HG02943 (cell line): ENCODE results near the gene ANKRD17.

Source experiments
- ATAC-seq: cut with Tn5 transposase; IDR thresholded peaks from one replicate; pipeline ENCODE4 v1.9.1; 2021; ENCODE audit warnings: mild to moderate bottlenecking, low read depth, moderate library complexity; ENCODE audit not compliant: unreplicated experiment

The ANKRD17 gene

DNA sequence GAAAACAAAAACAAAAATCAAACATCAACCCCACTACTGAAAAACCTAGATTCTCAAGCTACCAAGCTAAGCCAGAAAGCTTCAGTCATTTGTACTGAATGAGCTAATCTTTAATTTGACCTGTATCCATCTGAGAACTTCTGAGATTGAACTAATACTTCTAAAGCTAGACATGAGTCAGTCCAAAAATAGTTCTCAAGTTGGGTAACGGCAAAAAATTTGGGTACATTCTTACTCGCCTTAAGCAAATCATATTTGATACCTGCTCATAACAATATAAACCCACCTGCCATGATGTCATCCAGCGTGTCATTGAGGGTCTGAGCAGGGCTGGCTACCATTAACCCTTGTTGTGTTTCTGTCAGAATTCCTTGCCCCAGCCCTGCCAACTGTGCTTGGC is 119.4 kb downstream of the ANKRD17 start:
- no peak for ATAC-seq

DNA sequence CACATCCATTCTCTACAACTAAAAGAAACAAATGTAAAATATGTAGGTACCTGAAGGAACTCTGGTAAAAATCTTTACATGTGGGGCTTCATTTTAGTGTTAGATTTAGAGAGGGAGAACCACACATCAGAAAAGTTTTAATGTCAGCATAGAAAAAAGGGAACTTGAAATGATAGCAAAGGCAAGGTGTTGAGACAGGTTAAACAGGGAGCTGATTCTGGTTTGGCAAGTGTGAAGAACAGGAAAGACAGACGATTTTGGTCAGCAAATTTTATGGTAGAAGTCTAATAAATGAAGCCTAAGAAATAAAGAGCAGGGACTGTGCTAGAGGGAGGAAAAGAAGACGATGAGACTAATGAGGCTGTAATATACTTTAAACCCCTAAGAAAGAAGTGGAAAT is 121.5 kb downstream of the ANKRD17 start:
- no peak for ATAC-seq

DNA sequence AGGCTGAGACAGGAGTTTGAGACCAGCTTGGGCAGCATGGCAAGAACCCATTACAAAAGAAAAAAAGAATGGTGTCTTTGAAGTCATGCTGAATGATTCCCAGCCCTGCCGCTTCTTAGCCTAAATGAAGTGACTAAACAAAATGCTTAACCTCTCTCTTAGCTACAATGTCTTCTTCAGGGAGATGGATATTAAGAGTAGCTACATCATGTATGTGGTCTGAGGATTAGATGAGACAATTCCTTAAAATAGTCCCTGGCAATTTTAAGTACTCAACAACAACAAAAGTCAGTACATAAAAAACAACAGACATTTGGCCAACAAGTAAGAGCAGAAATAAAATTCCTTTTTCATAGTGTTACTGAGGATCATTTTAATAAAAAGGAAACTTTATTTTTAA is 124.8 kb downstream of the ANKRD17 start:
- ATAC-seq, result no peak

DNA sequence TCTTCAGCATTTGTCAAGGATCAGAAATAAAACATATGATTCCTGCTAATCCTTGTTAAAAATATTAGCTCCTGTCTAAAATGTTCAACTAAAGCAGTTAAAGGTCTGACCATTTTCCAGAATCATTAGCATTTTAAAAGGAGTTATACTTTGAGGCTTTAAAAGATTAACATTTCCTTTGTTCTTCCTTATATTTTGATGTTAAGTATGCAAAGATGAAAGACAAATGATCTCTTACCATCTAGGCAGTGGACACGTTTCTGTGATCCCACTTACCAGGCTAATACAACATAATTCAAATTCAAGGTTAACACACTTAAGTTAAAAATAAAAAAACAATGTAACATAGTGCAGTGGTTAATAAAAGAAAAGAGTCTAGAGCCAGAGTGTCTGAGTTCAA is 127.3 kb downstream of the ANKRD17 start:
- no peak for ATAC-seq

DNA sequence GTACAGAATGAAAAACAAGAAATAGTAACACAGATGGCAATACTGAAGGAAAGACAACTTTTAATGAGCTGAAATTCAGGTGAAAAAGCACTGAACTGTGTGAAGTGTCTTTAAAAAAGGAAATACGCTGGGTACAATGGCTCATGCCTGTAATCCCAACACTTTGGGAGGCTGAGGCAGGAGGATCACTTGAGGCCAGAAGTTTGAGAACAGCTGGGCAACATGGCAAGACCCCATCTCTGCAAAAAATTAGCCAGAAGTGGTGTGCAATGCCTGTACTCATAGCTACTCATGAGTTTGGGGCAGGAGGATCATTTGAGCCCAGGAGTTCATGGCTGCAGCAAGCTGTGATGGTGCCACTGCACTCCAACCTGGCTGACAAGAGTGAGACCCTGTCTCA is 129.3 kb downstream of the ANKRD17 start:
- no peak for ATAC-seq

DNA sequence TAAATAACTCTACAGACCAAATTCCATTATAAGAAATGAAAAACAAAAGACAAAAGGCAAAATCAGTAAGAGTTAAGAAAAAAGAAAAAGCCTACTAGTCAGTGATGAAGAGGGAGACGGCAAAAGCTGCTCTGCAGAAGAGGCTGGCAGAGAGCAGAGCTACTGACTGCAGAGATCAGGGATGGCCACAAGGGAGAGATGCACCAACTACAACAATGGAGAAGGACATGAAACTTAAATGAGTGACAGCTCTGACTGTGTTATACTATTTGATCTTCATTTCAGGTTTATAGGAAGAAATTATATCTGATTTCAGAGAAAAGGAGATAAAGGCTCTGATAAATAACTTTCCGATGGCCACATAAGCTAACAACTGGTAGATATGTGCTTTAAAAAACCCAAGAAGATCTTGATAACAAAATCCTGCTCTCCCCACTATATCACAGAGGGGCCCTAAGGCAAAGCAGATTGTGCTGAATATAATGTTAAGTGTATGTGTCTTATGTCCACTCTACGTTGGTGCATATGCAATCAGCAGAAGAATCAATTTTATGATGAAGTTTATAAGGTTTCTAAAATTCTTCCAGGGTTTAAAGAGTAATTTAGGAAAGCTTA is 130.7 kb downstream of the ANKRD17 start:
- ATAC-seq, result no peak

DNA sequence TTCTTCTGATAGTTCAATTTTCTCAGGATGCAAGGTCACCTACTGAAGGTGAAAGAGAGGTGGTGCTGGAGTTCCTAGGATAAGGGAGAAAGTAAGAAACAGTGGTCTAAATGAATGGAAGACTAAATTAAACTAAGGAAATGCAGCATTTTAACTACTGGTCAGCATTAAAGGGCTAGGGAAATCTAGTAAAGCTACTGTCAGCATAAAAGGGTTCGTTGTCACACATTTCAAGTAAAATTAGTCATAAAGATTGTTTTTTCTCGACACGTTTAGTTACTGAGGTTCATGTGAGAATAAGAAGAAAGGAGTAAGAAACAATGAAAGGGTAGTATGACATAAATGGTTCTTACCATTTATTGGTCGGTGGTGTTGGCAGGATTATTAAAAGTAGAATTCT is 149.1 kb downstream of the ANKRD17 start:
- ATAC-seq, result no peak

DNA sequence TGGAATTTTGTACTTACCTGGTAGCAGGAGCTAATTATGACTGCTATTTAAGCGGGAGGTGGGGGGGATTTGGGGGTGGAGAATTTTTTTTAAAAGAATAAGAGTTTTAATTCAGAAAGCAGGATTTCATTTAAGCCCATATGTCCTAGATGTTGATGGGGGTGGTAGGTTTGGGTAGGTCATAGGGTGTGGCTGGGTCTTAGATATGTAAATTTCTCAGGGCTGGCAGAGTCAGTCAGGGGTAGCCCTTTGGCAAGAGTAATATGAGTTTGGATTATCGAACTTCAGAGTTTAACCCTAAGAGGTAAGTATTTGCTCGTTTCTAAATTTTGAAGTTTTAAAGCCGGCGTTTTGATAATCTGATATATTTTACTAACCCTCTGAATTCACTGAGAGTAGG is 153.9 kb downstream of the ANKRD17 start:
- ATAC-seq, result no peak

DNA sequence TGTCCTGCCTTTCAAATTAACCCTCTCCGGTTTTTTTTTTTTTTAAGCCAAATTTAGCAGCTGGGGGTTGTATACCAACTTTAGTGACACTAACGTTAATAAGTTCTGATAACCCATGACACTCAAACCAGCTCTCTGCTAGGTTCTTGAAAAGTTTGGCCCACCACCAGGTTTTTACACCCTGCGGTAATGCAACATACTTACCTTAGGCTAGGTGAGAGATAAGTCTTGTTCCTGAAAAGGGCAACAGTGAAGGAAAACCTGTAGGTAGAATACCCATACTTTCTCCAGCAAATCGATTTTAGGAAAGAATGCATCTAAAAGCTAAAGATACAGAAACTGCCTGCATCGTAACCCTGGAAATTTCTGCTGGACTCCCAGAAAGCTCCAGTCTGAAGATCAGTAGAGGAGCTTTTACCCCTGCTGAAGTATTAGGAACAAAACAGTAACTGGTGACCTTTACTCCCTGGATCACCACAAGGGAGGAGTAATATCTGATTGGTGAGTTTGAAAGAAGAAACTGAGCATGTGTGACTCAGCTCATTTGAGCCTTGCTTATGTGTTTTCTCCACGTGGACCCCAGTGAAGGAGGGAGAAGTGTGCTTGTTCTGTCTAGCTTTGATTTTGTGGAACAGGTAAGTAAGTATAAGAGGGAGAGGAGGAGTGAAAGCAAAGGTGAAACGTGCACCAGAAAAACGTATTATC is 154.6 kb downstream of the ANKRD17 start:
- no peak for ATAC-seq

DNA sequence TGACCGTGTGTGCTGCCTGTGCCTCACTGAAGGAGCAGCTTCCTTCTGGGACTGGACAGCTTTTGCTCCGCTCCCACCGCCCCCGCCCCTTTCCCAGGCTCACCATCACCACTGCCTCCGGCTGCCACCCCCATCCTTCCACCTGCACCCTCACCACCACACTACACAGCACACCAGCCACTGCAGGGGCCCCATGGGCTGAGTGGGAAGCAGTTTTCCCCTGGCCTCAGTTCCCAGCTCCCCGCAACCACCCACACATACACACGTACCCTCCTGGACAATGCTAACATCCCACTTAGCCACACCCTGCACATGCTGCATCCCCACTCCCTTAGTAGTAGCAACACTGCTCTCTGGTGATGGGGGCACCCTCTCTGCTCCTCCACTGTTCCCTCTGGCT is 159.5 kb downstream of the ANKRD17 start:
- ATAC-seq, result no peak

DNA sequence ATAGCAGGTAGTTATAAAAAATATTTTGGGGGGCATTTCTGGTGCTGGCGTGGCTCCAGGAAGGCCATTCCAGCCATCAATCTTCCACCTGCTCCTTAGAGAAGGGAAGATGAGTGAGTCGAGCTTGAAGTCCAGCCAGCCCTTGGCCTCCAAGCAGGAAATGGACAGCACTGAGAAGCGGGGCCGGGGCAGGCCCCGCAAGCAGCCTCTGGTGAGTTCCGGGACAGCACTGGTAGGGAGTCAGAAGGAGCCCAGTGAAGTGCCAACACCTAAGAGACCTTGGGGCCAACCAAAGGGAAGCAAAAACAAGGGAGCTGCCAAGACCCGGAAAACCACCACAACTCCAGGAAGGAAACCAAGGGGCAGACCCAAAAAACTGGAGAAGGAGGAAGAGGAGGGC is 159.9 kb downstream of the ANKRD17 start:
- ATAC-seq, result no peak

DNA sequence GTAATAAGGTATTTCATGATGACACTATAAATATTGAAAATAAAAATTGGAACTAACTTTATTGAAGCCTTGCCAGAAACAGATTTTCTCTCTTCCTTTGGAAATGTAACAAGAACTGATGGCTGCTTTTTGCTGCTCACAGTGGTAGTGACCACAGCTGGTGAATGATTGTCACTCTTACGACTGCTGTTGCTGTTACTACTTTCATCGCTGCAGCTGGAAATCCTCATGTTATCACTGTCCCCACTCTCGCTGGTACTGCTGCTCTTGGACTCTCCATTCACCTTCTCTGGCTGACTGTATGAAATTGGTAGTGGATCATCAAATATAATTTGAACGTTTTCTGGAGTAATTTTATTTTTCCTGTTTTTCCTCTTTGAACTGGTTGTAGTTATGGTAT is 160.6 kb downstream of the ANKRD17 start:
- ATAC-seq, result no peak

DNA sequence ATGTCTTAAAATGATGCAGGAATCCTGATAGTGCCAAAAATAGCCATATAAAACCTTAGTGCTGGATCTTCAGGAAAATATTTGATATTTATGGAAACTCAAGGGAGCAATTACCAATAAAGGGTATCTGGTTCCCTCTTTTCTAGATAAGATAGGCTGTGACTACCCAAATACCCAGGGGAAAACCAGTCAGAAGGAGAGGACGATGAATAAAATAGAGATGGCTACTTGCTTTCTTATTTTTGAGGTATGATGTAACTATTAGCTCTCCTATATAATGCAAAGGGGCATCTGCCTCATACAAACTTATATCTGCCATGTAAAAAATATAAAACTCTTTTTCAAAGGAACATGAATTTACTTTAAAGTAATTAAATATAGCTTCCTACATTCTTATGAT is 165.7 kb downstream of the ANKRD17 start:
- ATAC-seq, result no peak

DNA sequence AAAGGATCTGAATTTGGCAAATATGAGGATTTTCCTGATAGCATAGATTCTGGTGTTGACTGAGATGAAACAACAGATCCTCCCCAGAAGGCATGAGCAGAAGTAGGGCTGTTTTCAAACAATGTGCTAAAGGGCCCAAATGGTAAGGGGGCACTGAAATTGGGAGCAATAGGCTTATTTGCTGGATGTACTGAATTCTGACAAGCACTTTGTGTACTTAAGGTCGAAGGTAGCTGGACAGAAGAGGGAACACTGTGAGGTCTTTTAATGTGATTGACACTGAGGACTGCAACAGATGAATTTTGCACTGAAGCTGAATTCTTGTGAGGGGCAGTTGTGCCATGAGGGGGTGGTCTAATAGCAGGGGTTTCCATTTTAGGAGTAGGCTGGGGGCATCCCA is 167.9 kb downstream of the ANKRD17 start:
- no peak for ATAC-seq

DNA sequence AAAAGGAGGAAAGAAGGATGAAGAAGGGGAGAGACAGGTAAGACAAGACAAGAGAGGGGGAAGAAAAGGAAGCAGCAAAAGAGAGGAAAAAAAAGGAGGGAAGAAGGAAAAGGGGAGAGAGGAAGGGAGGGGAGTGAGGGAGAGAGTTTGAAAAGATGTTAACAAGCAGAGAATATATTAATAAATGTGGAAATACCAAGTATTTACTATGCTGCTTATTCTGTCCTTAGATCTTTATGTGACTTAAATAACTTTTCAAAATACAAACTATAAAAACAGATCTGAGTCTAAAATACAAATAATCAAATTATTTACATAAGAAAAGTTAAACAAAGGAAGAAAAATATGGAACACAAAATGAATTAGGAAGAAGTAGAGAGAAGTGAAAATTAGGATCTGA is 170.7 kb downstream of the ANKRD17 start:
- no peak for ATAC-seq

DNA sequence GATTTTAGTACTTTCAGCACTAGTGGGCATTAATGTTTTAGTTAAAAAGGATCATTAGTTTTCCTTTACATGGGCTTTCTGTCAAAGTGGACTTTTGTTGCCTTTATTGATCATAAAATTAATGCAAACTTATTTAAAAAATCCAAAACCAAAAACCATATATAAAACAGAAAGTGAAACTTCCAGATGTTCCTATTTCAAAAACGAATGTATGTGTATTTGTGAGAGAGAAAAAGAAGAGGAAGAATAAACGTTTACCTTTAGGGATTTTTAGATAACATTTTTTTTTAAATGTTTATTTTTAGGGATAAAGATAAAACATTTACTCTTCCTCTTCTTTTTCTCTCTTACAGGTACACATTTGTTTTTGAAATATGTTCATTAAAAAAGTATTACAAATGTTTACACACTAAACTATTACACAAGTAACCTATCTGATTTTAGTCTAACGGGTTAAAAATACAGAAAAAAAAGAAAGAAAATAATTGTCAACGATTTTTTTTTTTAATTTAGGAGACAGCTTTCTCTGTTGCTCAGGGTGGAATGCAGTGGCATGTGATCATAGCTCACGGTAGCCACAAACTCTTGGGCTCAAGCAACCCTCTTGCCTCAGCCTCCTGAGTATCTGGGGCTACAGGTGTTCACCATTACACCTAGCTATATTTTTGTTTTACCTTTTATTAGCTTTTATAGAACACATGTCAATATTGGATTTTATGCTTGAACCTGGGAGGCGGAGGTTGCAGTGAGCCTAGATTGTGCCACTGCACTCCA is 172.3 kb downstream of the ANKRD17 start:
- no peak for ATAC-seq

DNA sequence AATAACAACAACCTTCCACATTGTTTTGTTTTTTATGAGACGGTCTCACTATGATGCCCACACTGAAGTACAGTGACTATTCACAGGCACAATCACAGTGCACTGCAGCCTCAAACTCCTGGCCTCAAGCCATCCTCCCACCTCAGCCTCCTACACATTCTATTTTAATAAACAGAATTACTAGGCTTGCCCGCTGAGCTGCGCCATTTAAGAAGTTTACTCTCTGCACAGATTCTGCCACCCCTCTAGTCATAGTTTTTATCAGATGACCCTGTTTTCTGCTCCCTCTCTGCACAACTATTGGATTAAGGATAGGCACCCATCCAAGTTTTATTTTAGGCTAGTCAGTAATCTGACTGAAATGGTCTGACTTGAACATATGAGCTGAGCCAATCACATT is 177.8 kb downstream of the ANKRD17 start:
- ATAC-seq, result no peak

DNA sequence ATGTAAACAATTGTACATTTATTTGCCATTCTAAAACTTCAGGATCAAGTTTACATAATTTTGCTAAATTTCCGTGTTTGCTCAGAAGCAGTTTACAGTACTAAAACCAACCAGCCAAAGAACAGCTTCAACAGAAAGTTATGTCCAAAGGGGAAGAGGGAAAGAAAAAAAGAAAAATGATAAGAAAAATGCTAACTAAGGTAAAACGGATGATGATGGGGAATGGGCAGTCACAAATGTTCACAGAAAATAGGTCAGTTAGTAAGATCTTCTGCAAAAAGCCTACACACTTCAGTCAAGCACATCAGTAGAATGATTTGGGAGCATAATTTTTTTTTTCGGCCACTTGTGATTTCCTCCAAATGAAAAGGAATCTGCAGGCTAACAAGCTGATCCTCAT is 182.8 kb downstream of the ANKRD17 start:
- ATAC-seq, result no peak

DNA sequence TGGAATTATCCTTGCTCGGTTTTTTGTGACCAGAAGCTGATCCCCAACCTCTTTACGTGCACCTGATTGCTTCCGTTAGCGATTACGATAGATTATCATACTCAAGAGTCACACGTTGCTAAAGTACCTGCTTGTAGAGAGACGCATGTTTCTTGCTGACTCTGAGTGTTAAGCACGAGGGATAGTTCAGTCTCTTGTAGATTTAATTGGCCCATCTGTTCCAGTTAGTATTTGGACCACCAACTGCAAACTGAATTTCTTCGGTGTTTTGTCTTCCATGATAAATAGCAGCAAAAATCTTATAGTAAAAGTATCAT is 188.6 kb downstream of the ANKRD17 start:
- ATAC-seq, result peak; percentile 19

DNA sequence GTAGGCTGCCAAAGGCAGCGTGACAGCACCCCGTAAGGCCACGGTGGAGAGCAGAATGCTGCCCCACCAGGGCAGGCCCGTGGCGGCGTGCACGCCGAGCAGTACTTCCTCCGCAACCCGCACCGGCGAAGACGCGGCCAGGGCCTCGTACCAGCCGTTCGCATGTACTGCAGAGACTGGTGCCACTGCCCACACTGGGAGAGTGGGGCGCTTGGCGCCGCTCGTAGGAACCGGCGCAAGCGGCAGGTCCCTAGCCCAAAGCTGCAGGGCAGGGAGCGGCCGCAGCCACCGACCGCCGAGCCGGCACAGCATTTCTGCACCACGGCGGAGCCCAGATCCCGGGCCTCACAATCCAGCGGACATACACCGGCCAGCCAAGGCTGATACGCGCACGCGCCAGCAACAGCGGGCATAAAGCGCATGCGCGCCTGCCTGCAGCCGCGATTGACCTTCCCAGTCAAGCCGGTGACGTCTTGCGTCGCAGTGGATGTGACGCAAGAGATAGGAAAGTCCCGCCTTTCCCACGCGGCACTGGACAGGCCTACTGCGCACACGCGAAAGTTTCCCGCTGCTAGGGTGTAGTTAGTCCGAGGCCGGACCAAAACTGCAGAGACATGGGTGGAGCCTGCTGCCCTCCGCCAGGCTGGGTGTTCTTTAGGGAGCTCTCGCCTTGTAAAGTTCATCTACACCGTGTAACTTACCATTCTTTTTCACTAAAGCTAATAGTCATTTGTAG is 189.1 kb downstream of the ANKRD17 start, which contains the start of gene COX18:
COX18 (minus strand) TSS at position 379 of the 736 bp plus-strand sequence; CDS start at position 312, 67 bp downstream.
- ATAC-seq, result peak; percentile 81
